ENCODE data around the gene TMEM242.
A peak's percentile ranks its signal among the peaks of the same experiment; 100 is the strongest.
"Not testable (repeated sequence)": the region's sequence is repeated elsewhere in the genome, so short reads cannot be mapped to it uniquely, and the experiment has no call there.

Gene TMEM242

GRCh38 chr6:157322792-157323254 is 496 bp downstream of the TMEM242 start:
- DNase-seq = peak; percentile 86

DNA sequence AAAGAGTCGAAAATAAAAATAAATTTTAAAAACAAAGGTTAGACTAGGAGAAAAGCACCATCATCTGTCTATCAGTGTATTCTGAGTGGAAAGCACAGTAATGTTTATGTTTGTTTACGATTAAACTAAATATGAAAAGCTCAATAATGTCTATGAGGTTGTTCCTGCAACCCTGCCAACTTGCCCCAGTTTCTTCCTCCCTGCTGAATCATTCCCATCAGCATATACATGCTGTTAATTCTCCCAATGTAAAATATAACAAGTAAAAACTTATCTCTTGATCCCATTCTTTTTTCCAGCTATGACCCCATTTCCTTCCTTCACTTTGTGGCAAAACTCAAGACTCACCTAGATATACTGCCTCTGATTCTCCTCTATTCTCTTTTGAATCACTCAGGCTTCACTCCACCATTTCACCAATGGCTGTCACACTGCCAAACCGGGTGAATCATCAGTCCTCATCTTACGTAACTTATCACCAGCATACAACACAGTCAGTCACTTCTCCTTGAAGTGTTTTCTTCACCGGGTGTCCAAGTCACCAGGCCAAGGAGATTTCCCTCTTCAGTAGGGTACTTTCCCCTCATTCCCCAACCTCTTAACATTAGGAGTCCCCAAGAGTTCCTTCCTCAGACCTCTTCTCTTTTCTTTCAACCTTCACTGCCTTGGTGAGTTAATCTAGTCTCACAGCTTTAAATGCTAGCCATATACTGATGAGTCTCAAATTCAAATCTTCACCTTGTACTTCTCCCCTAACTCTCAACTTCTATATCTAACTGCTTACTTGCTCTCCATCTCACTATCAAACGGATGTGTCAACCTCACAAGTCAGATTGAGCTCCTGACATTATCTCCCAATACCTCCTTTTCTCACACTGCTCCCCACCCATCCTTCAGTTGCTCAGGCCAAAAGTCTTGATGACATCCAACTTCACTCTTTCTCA is 6.2 kb downstream of the TMEM242 start:
- peak; percentile 8 for DNase-seq

DNA sequence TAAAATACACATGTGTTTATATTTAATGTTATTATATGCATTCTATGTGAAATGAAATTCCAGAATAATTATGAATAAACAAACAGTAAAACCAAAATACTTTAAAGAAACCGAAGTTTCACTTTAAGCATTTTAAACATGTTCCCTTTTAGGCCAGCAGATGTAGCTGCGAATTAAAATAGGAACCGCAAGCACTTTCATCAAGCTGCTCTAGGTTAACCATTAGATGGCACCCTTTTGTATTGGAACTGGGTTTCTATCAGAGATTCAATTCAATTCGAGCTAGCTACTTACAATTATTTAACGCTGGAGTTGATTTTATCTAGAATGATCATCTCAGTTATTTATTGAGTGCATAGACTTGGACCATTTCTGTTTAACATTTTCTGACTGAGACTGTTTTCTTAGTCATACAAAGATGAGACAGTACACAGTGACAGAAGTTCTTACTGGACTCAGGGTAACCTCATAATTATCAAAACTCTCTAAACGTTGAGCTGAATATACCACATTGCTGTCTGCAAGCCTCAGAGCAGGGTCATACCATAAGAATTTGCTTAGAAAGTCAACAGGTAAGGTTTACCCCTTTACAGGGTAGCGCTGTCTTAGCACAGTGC is 8.5 kb downstream of the TMEM242 start:
- no peak for DNase-seq

- DNase-seq = no peak
Measured at GRCh38 chr6:157313531-157314467, 9.5 kb downstream of the TMEM242 start.

DNA sequence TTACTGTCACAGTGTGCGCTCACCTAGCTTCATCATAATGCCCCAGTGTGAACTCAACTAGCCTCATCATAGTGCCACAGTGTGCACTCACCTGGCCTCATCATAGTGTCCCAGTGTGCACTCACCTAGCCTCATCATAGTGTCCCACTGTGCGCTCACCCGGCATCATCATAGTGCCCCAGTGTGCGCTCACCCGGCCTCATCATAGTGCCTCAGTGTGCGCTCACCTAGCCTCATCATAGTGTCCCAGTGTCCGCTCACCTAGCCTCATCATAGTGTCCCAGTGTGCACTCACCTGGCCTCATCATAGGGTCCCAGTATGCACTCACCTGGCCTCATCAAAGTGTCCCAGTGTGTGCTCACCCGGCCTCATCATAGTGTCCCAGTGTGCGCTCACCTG is 10.6 kb downstream of the TMEM242 start:
- DNase-seq = no peak

GRCh38 chr6:157310693-157311092 is 12.6 kb downstream of the TMEM242 start:
- not testable (repeated sequence) for DNase-seq

DNA sequence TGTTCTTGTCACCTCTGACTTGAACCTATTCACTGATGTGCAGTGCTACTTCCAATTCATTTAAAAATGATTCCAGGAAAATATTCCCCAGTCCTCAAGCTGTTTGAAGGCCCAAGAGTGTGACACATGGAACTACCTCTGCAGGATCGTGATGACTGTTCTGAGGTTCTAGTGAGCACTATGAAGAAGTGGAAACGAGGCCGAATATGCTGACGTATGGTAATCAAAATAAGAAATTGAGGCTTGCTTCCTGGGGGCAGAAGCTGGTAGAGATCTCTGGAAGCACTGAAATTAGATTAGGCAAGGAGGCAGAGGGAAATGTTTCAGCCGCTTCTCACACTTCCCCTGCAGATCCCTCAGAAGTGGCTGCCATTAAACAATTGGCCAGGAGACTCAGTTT is 15.7 kb downstream of the TMEM242 start:
- DNase-seq = no peak

DNA sequence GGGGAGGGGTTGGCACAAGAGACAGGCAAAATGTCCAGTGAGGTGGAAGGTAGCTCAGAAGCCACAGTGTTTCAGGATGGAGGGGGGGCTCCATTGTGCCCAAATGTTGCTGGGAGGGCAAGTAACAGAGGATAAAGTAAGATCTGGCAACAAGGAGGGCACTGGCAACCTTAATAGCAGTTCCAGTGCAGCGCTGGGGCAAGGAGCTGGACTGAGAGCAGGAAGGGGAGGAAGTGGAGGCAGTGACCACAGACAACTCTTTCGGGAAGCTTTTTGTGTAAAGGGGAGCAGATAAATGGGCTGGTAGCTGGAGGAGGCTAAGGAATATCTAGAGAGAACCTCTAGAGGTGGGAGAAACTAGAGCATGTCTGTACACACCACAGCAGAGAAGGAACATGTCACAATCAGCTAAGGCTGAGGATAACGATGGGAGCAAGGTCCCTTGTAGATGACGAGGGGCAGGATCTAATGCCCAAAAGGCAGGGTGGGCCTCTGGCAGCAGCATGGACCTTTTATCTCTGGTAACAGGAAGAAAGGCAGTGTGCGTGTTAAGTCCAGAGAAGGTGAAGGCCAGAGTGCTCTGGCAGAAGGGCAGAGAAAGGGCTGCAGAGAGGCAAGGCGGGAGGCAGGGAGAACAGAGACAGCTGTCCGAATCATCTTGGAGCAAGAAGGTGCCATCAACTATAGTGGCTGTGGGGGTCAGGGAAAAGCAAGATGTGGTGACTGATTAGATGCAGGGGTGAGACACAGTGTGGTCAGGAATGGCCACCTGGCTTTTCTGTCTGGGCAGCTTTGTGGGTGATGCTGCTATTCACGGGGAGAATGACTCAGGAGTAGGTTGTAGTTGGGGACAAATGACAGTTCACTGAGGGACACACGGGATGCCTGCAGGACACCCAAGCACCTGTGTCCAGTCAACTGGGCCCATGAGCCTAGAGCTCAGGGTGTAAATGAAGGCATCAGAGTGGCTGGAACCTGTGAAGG is 17.4 kb downstream of the TMEM242 start:
- no peak for DNase-seq

- DNase-seq = no peak
Measured at GRCh38 chr6:157304899-157305663, 18.2 kb downstream of the TMEM242 start.

DNA sequence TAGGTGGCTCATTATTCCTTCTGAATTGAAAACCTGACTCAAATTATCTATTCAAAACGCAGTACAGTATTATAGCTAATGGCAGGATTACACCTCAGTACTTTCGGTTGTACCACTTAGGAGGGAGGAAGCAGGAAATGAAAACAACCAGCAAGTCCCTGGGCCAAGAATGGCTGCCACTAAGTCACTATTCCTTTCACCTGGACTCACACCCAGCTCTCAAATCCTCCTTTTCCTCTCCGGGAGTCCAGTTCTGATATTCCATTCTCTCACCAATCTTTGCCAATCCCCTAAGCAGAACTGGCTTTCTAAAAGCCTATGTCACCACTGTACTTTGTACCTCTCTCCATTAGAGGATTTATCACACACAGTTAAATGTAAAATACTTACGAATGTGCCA is 20.6 kb downstream of the TMEM242 start:
- DNase-seq = no peak

DNA sequence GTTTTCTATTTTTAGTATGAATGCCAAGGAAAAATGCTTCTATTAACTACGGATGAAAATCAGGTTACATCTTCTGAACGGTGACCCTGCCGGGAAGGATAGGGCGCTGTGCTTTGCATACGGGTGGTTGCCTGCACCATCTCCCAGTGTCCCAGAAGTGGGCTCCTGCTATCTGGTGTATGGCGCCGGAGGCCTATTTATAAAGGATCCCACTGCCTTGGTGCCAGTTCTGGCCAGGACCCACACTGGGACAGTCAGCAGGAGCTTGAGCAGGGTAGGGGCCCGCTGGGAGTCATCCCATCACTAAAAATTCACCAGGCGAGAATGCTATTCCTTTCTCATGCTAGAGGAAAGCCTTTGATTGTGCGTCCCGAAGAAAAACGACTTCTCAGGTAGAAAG is 22.9 kb downstream of the TMEM242 start:
- DNase-seq = no peak

- no peak for DNase-seq
Measured at GRCh38 chr6:157300006-157300405, 23.3 kb downstream of the TMEM242 start.

GRCh38 chr6:157298216-157298724 is 25.0 kb downstream of the TMEM242 start:
- DNase-seq = no peak

DNA sequence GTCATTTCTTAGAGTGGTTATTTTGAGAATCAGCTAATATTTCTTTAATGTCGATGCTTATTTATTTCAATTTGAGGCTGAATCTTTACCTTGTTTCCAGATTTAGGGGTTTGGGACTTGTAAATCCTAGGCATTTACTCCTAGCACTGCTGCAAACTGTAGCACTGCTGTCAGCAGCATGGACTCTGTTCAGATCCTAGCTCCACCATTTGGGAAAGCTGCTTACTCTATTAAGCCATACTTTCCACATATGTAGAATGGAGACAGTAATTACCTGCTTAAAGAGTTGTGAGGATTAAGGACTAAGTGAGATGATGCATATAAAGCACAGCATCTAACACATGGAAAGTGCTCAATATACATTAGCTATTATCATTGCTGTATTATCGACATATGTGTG is 28.7 kb downstream of the TMEM242 start:
- DNase-seq = no peak

GRCh38 chr6:157293780-157294179 is 29.5 kb downstream of the TMEM242 start:
- no peak for DNase-seq

- DNase-seq = no peak
Measured at GRCh38 chr6:157292202-157292601, 31.1 kb downstream of the TMEM242 start.

- no peak for DNase-seq
Measured at GRCh38 chr6:157291356-157291755, 32.0 kb downstream of the TMEM242 start.

DNA sequence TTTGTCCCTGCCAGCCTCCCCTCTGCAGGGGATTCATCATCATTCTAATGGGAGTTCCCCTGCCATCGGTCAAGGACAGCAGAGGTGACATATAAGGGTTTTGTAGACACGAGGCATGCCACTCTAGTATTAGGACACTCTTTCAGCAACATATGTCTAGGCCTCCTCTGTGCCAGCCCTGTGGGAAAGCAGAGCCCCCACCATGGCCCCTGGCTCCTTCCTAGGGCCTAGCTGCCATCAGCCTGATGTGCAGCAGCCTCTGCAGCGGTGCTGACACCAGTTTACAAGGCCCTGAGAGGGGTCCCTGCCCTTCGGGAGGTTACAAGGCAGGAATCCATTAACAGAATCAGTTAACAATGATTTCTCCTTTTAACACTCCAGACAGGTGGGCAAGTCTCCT is 32.5 kb downstream of the TMEM242 start:
- DNase-seq = no peak

- no peak for DNase-seq
Measured at GRCh38 chr6:157289764-157290163, 33.6 kb downstream of the TMEM242 start.

DNA sequence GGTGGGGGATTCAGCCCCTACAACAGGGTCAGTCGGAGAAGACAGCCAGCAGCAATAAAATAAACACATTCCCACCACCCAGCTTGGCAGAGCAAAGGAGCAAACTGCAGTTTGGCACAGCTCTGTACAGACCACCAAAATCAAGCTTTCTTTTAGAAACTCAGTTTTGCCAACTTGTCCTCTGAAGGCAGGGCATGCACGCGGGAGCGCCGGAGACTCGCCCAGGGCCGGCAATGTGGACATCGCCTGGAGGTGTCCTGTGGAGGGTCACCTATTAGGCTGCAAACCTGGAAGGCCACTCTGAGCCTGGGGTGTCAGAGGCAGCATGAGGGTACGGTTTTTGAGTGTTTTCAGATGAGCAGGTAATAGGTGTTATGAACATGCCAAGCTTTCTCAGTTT is 34.7 kb downstream of the TMEM242 start:
- DNase-seq = no peak

DNA sequence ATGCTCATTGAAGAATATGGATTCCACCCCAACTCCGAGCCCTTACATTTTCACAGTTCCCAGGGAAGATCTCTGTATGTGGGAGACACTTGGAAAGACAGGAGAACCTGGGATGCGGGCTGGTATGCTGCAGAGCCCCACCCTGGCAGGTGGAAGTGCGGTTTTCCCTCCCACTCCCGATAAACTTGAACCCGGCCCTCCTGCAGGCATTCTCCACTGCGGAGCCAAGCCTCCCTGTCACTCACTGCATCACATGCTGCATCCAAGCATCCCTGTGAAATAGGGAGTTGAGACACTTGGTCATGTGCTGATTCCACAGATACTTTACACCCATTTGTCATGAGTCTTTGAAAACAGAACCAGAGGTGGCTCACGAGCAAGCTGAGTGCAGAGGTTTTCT is 35.4 kb downstream of the TMEM242 start:
- DNase-seq = no peak

Measured in activated naive CD4-positive, alpha-beta T cell treated with Interleukin-2 at 50 U/mL for 16 hours (primary cell).